Uterus (tissue), 2 donors: ENCODE results near the gene KRT4.

ENCODE experiments used
- POLR2A ChIP-seq, 2 donors: fragments of 450-650 bp; IDR thresholded peaks; one replicate each; pipeline ENCODE4 v1.6.1; 2016; ENCODE audit warnings: antibody characterized with exemption in 2 of 2, mild to moderate bottlenecking in 1 of 2, moderate library complexity in 1 of 2
- TF ChIP-seq, protein P1 (sequence below), 4 experiments: fragments of 200-600 bp in 2 of 4; fragments of 450-650 bp in 2 of 4; sonication (generic) in 2 of 4; IDR thresholded peaks; one replicate each; pipeline ENCODE4 v1.5.1; 2016 to 2019; ENCODE audit warnings: antibody characterized with exemption in 4 of 4, mild to moderate bottlenecking in 2 of 4, moderate library complexity in 1 of 4

DNA sequence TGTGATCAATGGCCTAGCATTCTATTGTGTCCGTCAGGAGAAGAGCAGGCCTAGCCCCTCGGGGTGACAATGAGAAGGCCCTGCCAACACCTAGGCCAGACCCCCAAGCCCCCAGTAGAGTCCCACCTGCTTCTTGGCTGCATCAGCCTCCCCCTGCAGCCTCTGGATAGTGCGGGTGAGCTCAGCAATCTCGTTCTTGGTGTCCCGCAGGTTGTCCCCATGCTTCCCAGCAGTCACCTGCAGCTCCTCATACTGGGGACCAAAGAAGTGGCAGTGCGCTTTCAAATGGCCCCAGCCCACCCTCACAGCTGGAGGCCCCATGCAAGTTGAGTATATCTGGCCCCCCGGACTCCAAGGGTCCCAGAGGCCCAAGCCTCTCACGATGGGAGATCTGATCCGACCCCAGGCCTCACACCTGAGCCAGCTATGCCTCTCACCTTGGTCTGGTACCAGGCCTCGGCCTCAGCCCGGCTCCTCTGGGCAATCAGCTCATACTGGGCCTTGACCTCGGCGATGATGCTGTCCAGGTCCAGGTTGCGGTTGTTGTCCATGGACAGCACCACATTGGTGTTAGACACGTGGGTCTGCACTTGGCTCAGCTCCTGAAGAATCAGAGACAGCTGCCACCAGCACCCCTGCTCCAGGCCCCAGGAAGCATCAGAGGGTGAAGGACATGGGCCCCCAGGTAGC is 10.0 kb upstream of the KRT4 start:
- TF ChIP-seq, protein P1, sequence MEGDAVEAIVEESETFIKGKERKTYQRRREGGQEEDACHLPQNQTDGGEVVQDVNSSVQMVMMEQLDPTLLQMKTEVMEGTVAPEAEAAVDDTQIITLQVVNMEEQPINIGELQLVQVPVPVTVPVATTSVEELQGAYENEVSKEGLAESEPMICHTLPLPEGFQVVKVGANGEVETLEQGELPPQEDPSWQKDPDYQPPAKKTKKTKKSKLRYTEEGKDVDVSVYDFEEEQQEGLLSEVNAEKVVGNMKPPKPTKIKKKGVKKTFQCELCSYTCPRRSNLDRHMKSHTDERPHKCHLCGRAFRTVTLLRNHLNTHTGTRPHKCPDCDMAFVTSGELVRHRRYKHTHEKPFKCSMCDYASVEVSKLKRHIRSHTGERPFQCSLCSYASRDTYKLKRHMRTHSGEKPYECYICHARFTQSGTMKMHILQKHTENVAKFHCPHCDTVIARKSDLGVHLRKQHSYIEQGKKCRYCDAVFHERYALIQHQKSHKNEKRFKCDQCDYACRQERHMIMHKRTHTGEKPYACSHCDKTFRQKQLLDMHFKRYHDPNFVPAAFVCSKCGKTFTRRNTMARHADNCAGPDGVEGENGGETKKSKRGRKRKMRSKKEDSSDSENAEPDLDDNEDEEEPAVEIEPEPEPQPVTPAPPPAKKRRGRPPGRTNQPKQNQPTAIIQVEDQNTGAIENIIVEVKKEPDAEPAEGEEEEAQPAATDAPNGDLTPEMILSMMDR (IDR thresholded peaks at IDR 0.05) = no peak
- TF ChIP-seq POLR2A (IDR thresholded peaks at IDR 0.05) = no peak
